Small intestine (tissue), 7 donors: ENCODE measurements around the gene ZKSCAN1. TPM values are rescaled to one million over a fixed set of nuclear protein-coding genes. Genes with fewer than 3 reads are reported as not detected.

ENCODE experiments used
- DNase-seq, 2 donors: peaks; one replicate each; pipeline versions ENCODE4 v3.0.0 to v3.0.0-alpha.2; 2013
- FAIRE-seq: peaks from 2 replicates; lab custom pipeline; 2012; peaks lifted over from hg19 to GRCh38; lab: Jason Lieb, UNC
- H3K27ac ChIP-seq, 3 donors: one replicate each; pipeline ENCODE4 v1.5.1; 2013; ENCODE audit warnings: low read length in 2 of 3, mild to moderate bottlenecking in 2 of 3, control low read depth in 1 of 3, inconsistent platforms in 1 of 3, low read depth in 1 of 3, moderate library complexity in 1 of 3
- H3K27me3 ChIP-seq, 3 donors: one replicate each; pipeline ENCODE4 v1.6.1; 2013; ENCODE audit warnings: low read length in 3 of 3, inconsistent platforms in 1 of 3; ENCODE audit not compliant: control insufficient read depth in 3 of 3, insufficient read depth in 3 of 3
- H3K36me3 ChIP-seq, 3 donors: one replicate each; pipeline ENCODE4 v1.6.1; 2013; ENCODE audit warnings: low read length in 3 of 3, inconsistent platforms in 1 of 3, low read depth in 1 of 3, mild to moderate bottlenecking in 1 of 3, moderate library complexity in 1 of 3; ENCODE audit not compliant: control insufficient read depth in 3 of 3, insufficient read depth in 2 of 3
- H3K4me1 ChIP-seq, 3 donors: one replicate each; pipeline ENCODE4 v1.6.1; 2013; ENCODE audit warnings: low read length in 2 of 3, inconsistent platforms in 1 of 3, low read depth in 1 of 3, mild to moderate bottlenecking in 1 of 3, moderate library complexity in 1 of 3; ENCODE audit not compliant: control insufficient read depth in 3 of 3, insufficient read depth in 2 of 3
- H3K4me3 ChIP-seq, 3 donors: one replicate each; pipeline ENCODE4 v1.5.1; 2013; ENCODE audit warnings: low read length in 3 of 3, control low read depth in 1 of 3, inconsistent platforms in 1 of 3, low read depth in 1 of 3, mild to moderate bottlenecking in 1 of 3, moderate library complexity in 1 of 3
- H3K9me3 ChIP-seq, 2 donors: one replicate each; pipeline ENCODE4 v1.6.1; 2013; ENCODE audit warnings: low read depth in 1 of 2, low read length in 1 of 2; ENCODE audit not compliant: control insufficient read depth in 2 of 2, insufficient read depth in 1 of 2
- WGBS, 3 donors: extraction: QIAGEN DNeasy Blood & Tissue Kit; methylation state at CpG; one replicate each; pipeline ENCODE4 v1.1.7; 2013; 5-methylcytosine and 5-hydroxymethylcytosine counted together
- polyA plus RNA-seq, 4 donors: library from polyadenylated mRNA; stranded (reverse) in 3 of 4; unstranded in 1 of 4; fragments of 200-250 nt in 3 of 4; fragments of 120-200 nt in 1 of 4; gene quantifications; one replicate each; pipeline versions ENCODE4 v1.2.1 to v1.2.3, GENCODE V29; 2013
- donor health status: healthy with polysubstance abuse.
- donor health status: control.
- donor health status: control.
- donor health status: Bipolar disorder and iron deficiency.
- donor health status: healthy.

Gene ZKSCAN1
- polyA plus RNA-seq, 4 donors: 10.8 to 47.8 (median 19.1) TPM

GRCh38 chr7:100051611-100052010 is 36.2 kb downstream of the ZKSCAN1 start:
- WGBS, 3 donors: 51 to 79% (median 78%) methylated on average over 3 of the region's 3 CpGs
- no peak for FAIRE-seq

GRCh38 chr7:100053215-100053614 is 37.8 kb downstream of the ZKSCAN1 start:
- WGBS, 3 donors: 11 to 42% (median 34%) methylated on average over 3 of the region's 3 CpGs
- H3K27ac ChIP-seq: no peak overlapping the region
- FAIRE-seq: no peak
- H3K4me1 ChIP-seq: peaks cover 0 to 11% (median 4%) of the 10 kb centered on the region in 3 donors
- H3K9me3 ChIP-seq: no peaks in the 10 kb centered on the region
- H3K27me3 ChIP-seq: no peaks in the 10 kb centered on the region
- DNase-seq: peak; percentile 82 to 83
- H3K4me3 ChIP-seq: no peak overlapping the region
- peaks cover 2 to 29% (median 2%) of the 10 kb centered on the region in 3 donors for H3K36me3 ChIP-seq

More at GRCh38 chr7:100051611-100052010, 36.2 kb downstream of the ZKSCAN1 start:
- H3K4me1 ChIP-seq: peaks cover 0 to 11% (median 4%) of the 10 kb centered on the region in 3 donors
- no peak for DNase-seq
- H3K9me3 ChIP-seq: no peaks in the 10 kb centered on the region
- H3K27me3 ChIP-seq: no peaks in the 10 kb centered on the region
- peaks cover 0 to 17% (median 0%) of the 10 kb centered on the region in 3 donors for H3K36me3 ChIP-seq
- H3K4me3 ChIP-seq: no peak overlapping the region
- H3K27ac ChIP-seq: no peak overlapping the region

GRCh38 chr7:100057006-100057405 is 41.6 kb downstream of the ZKSCAN1 start:
- DNase-seq: no peak
- H3K4me1 ChIP-seq: no peaks in the 10 kb centered on the region
- no peaks in the 10 kb centered on the region for H3K9me3 ChIP-seq
- H3K4me3 ChIP-seq: no peak overlapping the region
- 95% methylated on average over 10 of the region's 10 CpGs for WGBS, 3 donors
- H3K36me3 ChIP-seq: peaks cover 4 to 48% (median 4%) of the 10 kb centered on the region in 3 donors
- no peak for FAIRE-seq
- no peaks in the 10 kb centered on the region for H3K27me3 ChIP-seq
- no peak overlapping the region for H3K27ac ChIP-seq

- 86 to 92% (median 88%) methylated on average over 5 of the region's 5 CpGs for WGBS, 3 donors
- no peak overlapping the region for H3K27ac ChIP-seq
- no peak for DNase-seq
- H3K4me1 ChIP-seq: no peaks in the 10 kb centered on the region
- no peak for FAIRE-seq
- no peaks in the 10 kb centered on the region for H3K9me3 ChIP-seq
- H3K27me3 ChIP-seq: no peaks in the 10 kb centered on the region
- peaks cover 4 to 55% (median 8%) of the 10 kb centered on the region in 3 donors for H3K36me3 ChIP-seq
- no peak overlapping the region for H3K4me3 ChIP-seq
These were observed 43.9 kb downstream of the ZKSCAN1 start for GRCh38 chr7:100059251-100059739.

GRCh38 chr7:100061518-100062193 is 46.3 kb downstream of the ZKSCAN1 start:
- Histone ChIP-seq H3K9me3 (no peaks in the 10 kb centered on the region), H3K36me3 (peaks cover 4 to 67% (median 8%) of the 10 kb centered on the region in 3 donors), H3K4me3 (no peak overlapping the region), H3K4me1 (no peaks in the 10 kb centered on the region), H3K27me3 (no peaks in the 10 kb centered on the region), H3K27ac (no peak overlapping the region)
- DNase-seq (no peak), FAIRE-seq (no peak)
- 91 to 95% (median 92%) methylated on average over 11 of the region's 11 CpGs for WGBS, 3 donors

- FAIRE-seq (no peak), DNase-seq (no peak)
- WGBS, 3 donors: 94 to 95% (median 95%) methylated on average over 4 of the region's 4 CpGs
- Histone ChIP-seq H3K4me1 (no peaks in the 10 kb centered on the region), H3K9me3 (no peaks in the 10 kb centered on the region), H3K4me3 (no peak overlapping the region), H3K36me3 (peaks cover 2 to 58% (median 6%) of the 10 kb centered on the region in 3 donors), H3K27ac (no peak overlapping the region), H3K27me3 (no peaks in the 10 kb centered on the region)
These were observed 48.0 kb downstream of the ZKSCAN1 start for GRCh38 chr7:100063376-100063775.

- Histone ChIP-seq H3K4me1 (no peaks in the 10 kb centered on the region), H3K27ac (no peak overlapping the region), H3K4me3 (no peak overlapping the region), H3K27me3 (no peaks in the 10 kb centered on the region), H3K9me3 (peaks cover 0 to 3% of the 10 kb centered on the region in 2 donors), H3K36me3 (peaks cover 2 to 62% (median 4%) of the 10 kb centered on the region in 3 donors)
- no peak for FAIRE-seq
- WGBS, 3 donors: 93 to 96% (median 95%) methylated on average over 9 of the region's 9 CpGs
- DNase-seq: no peak
These were observed 48.8 kb downstream of the ZKSCAN1 start for GRCh38 chr7:100064162-100064561.

GRCh38 chr7:100065452-100066186 is 50.2 kb downstream of the ZKSCAN1 start:
- Histone ChIP-seq H3K27me3 (no peaks in the 10 kb centered on the region), H3K36me3 (peaks cover 2 to 71% (median 12%) of the 10 kb centered on the region in 3 donors), H3K9me3 (peaks cover 0 to 17% of the 10 kb centered on the region in 2 donors), H3K4me3 (no peak overlapping the region), H3K27ac (peak overlapping the region in 2 of 3 donors; percentile 11 to 19), H3K4me1 (no peaks in the 10 kb centered on the region)
- no peak for FAIRE-seq
- no peak for DNase-seq
- WGBS, 3 donors: 53 to 82% (median 80%) methylated on average over 8 of the region's 8 CpGs
